SK-N-MC (cell line): Measurements from ENCODE around the gene GRIA4.

ENCODE experiments used
- EZH2 ChIP-seq: fragments of 200-600 bp; sonication (generic); IDR thresholded peaks from one replicate; pipeline ENCODE4 v1.6.1; 2017; ENCODE audit warnings: antibody characterized with exemption
- POLR2AphosphoS5 ChIP-seq: IDR thresholded peaks from 2 replicates; pipeline ENCODE4 v1.6.1; 2012; ENCODE audit warnings: mild to moderate bottlenecking, low read depth, low read length, borderline replicate concordance

DNA sequence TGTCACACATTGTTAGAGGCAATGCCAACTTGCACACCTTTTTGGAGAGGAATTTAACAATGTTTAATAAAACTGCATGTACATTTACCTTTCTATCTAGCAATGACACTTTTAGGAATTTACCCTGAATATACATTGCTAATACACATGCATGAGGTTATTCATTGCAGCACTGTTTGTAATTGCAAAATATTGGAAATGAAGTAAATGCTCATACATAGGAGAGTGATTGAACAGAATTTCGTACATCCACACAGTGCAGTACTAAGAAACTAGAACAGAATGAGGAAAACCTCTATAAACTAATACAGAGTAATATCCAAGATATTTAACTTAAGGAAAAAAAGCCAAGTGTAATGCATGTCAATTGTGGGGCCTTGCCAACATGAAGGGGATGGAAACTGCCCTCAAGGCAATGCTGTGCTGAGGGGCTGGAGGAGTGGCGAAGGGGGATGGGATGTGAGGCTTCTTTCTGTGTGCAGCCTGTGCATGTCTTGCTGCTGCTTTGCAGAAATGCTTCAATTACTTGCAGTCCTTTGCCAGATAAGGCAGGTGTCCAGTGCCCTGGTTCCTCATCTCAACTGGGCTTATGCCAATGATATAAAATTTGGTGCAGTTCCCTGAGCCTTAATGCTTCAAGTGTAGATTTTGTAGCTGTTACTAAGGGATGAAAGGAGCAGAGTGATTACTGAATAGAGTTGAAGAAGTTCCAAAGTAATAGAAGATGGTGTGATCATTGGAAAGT is 96.1 kb downstream of the GRIA4 start:
- TF ChIP-seq POLR2AphosphoS5: no peak
- TF ChIP-seq EZH2: no peak
